Effector memory CD4-positive, alpha-beta T cell (primary cell): ENCODE data around the gene SSRP1.
"Not testable (repeated sequence)": the region's sequence is repeated elsewhere in the genome, so short reads cannot be mapped to it uniquely, and the experiment has no call there.

ENCODE experiments used
- DNase-seq, 3 donors: peaks; one replicate each; pipeline ENCODE4 v3.0.0-alpha.2; 2020
- H3K27ac ChIP-seq: 2 replicates; pipeline ENCODE4 v1.7.0; 2013; ENCODE audit warnings: mild to moderate bottlenecking, low read length, moderate library complexity; ENCODE audit not compliant: insufficient read depth, poor library complexity, severe bottlenecking
- H3K27me3 ChIP-seq: replicated peaks from 2 replicates; pipeline ENCODE4 v1.7.0; 2013; ENCODE audit warnings: mild to moderate bottlenecking, low read length; ENCODE audit not compliant: insufficient read depth, control insufficient read depth, poor library complexity, severe bottlenecking
- H3K36me3 ChIP-seq: 2 replicates; pipeline ENCODE4 v1.7.0; 2013; ENCODE audit warnings: mild to moderate bottlenecking, low read length, moderate library complexity; ENCODE audit not compliant: control insufficient read depth, insufficient read depth
- H3K4me1 ChIP-seq: 2 replicates; pipeline ENCODE4 v1.7.0; 2013; ENCODE audit warnings: low read length, mild to moderate bottlenecking; ENCODE audit not compliant: control insufficient read depth, insufficient read depth, poor library complexity, severe bottlenecking
- H3K4me3 ChIP-seq: 2 replicates; pipeline ENCODE4 v1.7.0; 2013; ENCODE audit warnings: low read length, low read depth, mild to moderate bottlenecking; ENCODE audit not compliant: insufficient read depth, poor library complexity, severe bottlenecking
- H3K9me3 ChIP-seq: 2 replicates; pipeline ENCODE4 v1.7.0; 2013; ENCODE audit warnings: mild to moderate bottlenecking, low read length, moderate library complexity; ENCODE audit not compliant: control insufficient read depth

The SSRP1 gene

GRCh38 chr11:57305523-57305922, 30.2 kb downstream of the SSRP1 start:
- H3K36me3 ChIP-seq, result peaks cover 5% of the 10 kb centered on the region
- DNase-seq, result no peak
- H3K27ac ChIP-seq, result no peak overlapping the region
- no peaks in the 10 kb centered on the region for H3K9me3 ChIP-seq
- no peak overlapping the region for H3K4me3 ChIP-seq
- H3K27me3 ChIP-seq, result no peaks in the 10 kb centered on the region
- H3K4me1 ChIP-seq, result no peaks in the 10 kb centered on the region

- no peaks in the 10 kb centered on the region for H3K4me1 ChIP-seq
- H3K36me3 ChIP-seq, result peaks cover 9% of the 10 kb centered on the region
Measured at GRCh38 chr11:57303990-57304579, 31.6 kb downstream of the SSRP1 start.

GRCh38 chr11:57303280-57303989, 32.3 kb downstream of the SSRP1 start:
- no peak for DNase-seq
- Histone ChIP-seq H3K27me3 (no peaks in the 10 kb centered on the region), H3K4me3 (no peak overlapping the region), H3K9me3 (peaks cover 4% of the 10 kb centered on the region), H3K36me3 (peaks cover 9% of the 10 kb centered on the region), H3K4me1 (no peaks in the 10 kb centered on the region), H3K27ac (no peak overlapping the region)

More at GRCh38 chr11:57303990-57304579, 31.6 kb downstream of the SSRP1 start:
- DNase-seq, result no peak
- Histone ChIP-seq H3K27me3 (no peaks in the 10 kb centered on the region), H3K9me3 (peaks cover 4% of the 10 kb centered on the region), H3K27ac (no peak overlapping the region), H3K4me3 (no peak overlapping the region)

GRCh38 chr11:57302489-57302888, 33.2 kb downstream of the SSRP1 start:
- Histone ChIP-seq H3K4me3 (no peak overlapping the region), H3K4me1 (no peaks in the 10 kb centered on the region), H3K9me3 (peaks cover 4% of the 10 kb centered on the region), H3K27ac (no peak overlapping the region), H3K36me3 (peaks cover 9% of the 10 kb centered on the region), H3K27me3 (no peaks in the 10 kb centered on the region)
- no peak for DNase-seq

DNA sequence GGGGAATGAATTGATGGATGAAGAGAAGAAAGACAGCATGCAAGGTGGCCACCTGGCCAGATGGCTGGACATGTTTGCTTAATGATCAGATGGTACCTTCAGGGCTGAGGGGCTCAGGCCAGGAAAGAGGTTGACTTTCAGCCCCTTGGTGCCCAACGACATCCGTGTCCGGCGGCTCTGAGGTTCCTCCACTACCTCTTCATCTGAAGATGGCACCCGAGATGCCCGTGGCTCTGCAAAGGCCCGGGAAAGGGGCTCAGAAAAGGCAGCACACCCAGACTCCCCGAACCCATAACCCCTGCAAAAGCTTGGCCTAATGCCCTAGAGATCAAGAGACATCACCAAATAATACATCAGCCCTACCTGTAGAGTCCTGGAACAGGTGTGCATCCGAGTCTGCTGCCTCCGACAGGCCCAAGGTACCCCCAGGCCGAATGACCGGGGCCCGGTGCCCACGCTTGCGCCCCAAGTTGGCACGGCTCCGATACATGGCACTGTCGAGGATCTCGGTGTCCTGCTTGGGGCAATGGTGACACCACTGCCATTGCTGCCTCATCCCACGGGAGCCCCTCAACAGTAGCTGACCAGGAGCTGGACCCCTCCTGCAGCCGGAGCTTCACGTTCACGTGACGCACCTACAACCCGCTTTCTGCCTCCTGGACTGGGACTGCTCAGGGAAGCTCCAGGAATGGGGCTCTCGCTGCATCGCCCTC, 33.8 kb downstream of the SSRP1 start:
- Histone ChIP-seq H3K36me3 (peaks cover 9% of the 10 kb centered on the region), H3K27ac (no peak overlapping the region), H3K4me3 (no peak overlapping the region), H3K27me3 (no peaks in the 10 kb centered on the region), H3K4me1 (no peaks in the 10 kb centered on the region), H3K9me3 (peaks cover 4% of the 10 kb centered on the region)
- DNase-seq, result no peak

GRCh38 chr11:57300785-57301184, 34.9 kb downstream of the SSRP1 start:
- H3K27ac ChIP-seq, result no peak overlapping the region
- H3K4me1 ChIP-seq, result no peaks in the 10 kb centered on the region
- no peaks in the 10 kb centered on the region for H3K27me3 ChIP-seq
- no peak for DNase-seq
- peaks cover 4% of the 10 kb centered on the region for H3K9me3 ChIP-seq
- H3K4me3 ChIP-seq, result no peak overlapping the region
- H3K36me3 ChIP-seq, result peaks cover 9% of the 10 kb centered on the region

GRCh38 chr11:57299150-57299737, 36.4 kb downstream of the SSRP1 start:
- Histone ChIP-seq H3K9me3 (peaks cover 4% of the 10 kb centered on the region), H3K36me3 (peaks cover 9% of the 10 kb centered on the region), H3K27me3 (no peaks in the 10 kb centered on the region), H3K4me3 (no peak overlapping the region), H3K27ac (no peak overlapping the region), H3K4me1 (no peaks in the 10 kb centered on the region)
- no peak for DNase-seq

DNA sequence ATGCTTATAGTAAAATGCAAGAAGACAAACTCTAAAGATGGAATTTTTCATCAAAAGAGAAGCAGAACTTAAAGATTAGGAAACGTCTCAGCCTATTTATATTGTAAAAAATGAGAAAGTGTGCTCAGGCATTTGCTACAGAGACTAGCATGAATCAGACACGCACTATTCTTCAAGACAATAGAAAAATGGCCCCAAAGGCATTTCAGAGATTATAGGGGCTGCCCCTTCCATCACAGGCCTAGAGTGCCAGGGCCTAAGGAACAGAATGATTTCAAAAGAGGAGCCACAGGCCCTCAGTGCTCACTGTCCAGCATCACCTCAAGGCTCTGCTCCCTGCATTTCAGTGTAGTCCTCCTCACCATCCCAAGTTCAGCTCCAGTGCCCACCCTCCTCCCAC, 38.5 kb downstream of the SSRP1 start:
- no peak for DNase-seq
- Histone ChIP-seq H3K27ac (no peak overlapping the region), H3K27me3 (no peaks in the 10 kb centered on the region), H3K4me3 (no peak overlapping the region), H3K9me3 (peaks cover 4% of the 10 kb centered on the region), H3K4me1 (no peaks in the 10 kb centered on the region), H3K36me3 (peaks cover 9% of the 10 kb centered on the region)

GRCh38 chr11:57296205-57296604, 39.5 kb downstream of the SSRP1 start:
- DNase-seq, H3K36me3 ChIP-seq, H3K9me3 ChIP-seq, H3K27me3 ChIP-seq, H3K4me3 ChIP-seq, H3K4me1 ChIP-seq, H3K27ac ChIP-seq: not testable (repeated sequence)
